OCI-LY1 (cell line): Measurements from ENCODE around the gene CDH6.

Source experiments
- EZH2 ChIP-seq: fragments of 200-600 bp; sonication (generic), shearing (Covaris generic); IDR thresholded peaks from 2 replicates; pipeline ENCODE4 v1.8.0; 2017; ENCODE audit warnings: borderline replicate concordance, mixed run types, mild to moderate bottlenecking, antibody characterized with exemption, low read length, moderate library complexity, mixed read lengths
- TF ChIP-seq, protein P1 (sequence below): fragments of 200-600 bp; sonication (generic), shearing (Covaris generic); IDR thresholded peaks from 2 replicates; pipeline ENCODE4 v1.5.1; 2017; ENCODE audit warnings: mild to moderate bottlenecking, antibody characterized with exemption, low read length, moderate library complexity, mixed read lengths

- TF ChIP-seq, protein P1, sequence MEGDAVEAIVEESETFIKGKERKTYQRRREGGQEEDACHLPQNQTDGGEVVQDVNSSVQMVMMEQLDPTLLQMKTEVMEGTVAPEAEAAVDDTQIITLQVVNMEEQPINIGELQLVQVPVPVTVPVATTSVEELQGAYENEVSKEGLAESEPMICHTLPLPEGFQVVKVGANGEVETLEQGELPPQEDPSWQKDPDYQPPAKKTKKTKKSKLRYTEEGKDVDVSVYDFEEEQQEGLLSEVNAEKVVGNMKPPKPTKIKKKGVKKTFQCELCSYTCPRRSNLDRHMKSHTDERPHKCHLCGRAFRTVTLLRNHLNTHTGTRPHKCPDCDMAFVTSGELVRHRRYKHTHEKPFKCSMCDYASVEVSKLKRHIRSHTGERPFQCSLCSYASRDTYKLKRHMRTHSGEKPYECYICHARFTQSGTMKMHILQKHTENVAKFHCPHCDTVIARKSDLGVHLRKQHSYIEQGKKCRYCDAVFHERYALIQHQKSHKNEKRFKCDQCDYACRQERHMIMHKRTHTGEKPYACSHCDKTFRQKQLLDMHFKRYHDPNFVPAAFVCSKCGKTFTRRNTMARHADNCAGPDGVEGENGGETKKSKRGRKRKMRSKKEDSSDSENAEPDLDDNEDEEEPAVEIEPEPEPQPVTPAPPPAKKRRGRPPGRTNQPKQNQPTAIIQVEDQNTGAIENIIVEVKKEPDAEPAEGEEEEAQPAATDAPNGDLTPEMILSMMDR, result no peak
- TF ChIP-seq EZH2, result no peak
These were observed 24.0 kb downstream of the CDH6 start for GRCh38 chr5:31217446-31217845.
